Measurements from ENCODE around the gene BABAM2. TPM values are rescaled to one million over a fixed set of nuclear protein-coding genes. Genes with fewer than 3 reads are reported as not detected.

BABAM2 gene
- total RNA-seq, 1 experiment from 2014 or later = 46.1 TPM

DNA sequence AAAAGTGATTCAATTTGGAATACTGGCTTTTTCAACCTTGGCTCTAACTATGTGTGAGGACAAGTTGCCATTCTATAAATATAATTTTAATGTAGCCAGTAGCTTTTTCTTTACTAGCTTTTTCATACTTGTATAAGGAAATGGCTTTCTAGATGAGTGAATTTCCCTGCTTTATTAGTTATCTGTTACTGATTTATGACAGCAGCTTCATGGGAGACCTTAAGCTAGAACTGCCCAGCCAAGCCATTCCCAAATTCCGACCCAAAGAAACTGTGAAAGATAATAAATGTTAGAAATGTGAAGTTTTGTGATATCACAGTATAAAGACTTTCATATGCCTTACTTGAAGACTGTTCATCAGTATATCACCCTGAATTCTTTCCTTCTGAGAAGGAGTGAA is 32.3 kb downstream of the BABAM2 start:
- 0 out of 2 replicates have a peak, but pooled peaks cover 3% of the 10 kb centered on the region for H3F3A ChIP-seq (ENCODE audit: insufficient read depth, low read depth)
- H3K27me3 ChIP-seq (ENCODE audit: insufficient read depth, low read depth) = no peaks in the 10 kb centered on the region
- H3K27ac ChIP-seq = no peak overlapping the region
- no peak overlapping the region for H3K4me3 ChIP-seq
- ChIA-PET CTCF (no interaction called here), POLR2A (ENCODE audit: unreplicated experiment) (no interaction called here)
- H4K20me1 ChIP-seq (ENCODE audit: insufficient read depth) = no peaks in the 10 kb centered on the region
- no peaks in the 10 kb centered on the region for H3K9me2 ChIP-seq (ENCODE audit: insufficient read depth)
- H3K36me3 ChIP-seq (ENCODE audit: low read depth) = no peaks in the 10 kb centered on the region
- no TSS peak for BruUV-seq (replicated peaks)
- H3K4me2 ChIP-seq = no peak overlapping the region
- no peak overlapping the region for H2AFZ ChIP-seq
- no peaks in the 10 kb centered on the region for H3K4me1 ChIP-seq (replicated peaks; ENCODE audit: insufficient read depth)
- intact Hi-C loops (cut with micrococcal nuclease; ENCODE audit: unreplicated experiment) = no loop called here
- DNase-seq = no peak
- TF ChIP-seq EZH2 (IDR thresholded peaks at IDR 0.05; ENCODE audit: low read depth) = no peak
- TF ChIP-seq, protein P1, sequence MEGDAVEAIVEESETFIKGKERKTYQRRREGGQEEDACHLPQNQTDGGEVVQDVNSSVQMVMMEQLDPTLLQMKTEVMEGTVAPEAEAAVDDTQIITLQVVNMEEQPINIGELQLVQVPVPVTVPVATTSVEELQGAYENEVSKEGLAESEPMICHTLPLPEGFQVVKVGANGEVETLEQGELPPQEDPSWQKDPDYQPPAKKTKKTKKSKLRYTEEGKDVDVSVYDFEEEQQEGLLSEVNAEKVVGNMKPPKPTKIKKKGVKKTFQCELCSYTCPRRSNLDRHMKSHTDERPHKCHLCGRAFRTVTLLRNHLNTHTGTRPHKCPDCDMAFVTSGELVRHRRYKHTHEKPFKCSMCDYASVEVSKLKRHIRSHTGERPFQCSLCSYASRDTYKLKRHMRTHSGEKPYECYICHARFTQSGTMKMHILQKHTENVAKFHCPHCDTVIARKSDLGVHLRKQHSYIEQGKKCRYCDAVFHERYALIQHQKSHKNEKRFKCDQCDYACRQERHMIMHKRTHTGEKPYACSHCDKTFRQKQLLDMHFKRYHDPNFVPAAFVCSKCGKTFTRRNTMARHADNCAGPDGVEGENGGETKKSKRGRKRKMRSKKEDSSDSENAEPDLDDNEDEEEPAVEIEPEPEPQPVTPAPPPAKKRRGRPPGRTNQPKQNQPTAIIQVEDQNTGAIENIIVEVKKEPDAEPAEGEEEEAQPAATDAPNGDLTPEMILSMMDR (conservative IDR thresholded peaks at IDR 0.05) = no peak
- H3K9me3 ChIP-seq (ENCODE audit: insufficient read depth, low read depth) = no peaks in the 10 kb centered on the region
- 0 out of 2 replicates have a peak, but pooled peaks cover 12% of the 10 kb centered on the region for H3K79me2 ChIP-seq (ENCODE audit: low read depth)

DNA sequence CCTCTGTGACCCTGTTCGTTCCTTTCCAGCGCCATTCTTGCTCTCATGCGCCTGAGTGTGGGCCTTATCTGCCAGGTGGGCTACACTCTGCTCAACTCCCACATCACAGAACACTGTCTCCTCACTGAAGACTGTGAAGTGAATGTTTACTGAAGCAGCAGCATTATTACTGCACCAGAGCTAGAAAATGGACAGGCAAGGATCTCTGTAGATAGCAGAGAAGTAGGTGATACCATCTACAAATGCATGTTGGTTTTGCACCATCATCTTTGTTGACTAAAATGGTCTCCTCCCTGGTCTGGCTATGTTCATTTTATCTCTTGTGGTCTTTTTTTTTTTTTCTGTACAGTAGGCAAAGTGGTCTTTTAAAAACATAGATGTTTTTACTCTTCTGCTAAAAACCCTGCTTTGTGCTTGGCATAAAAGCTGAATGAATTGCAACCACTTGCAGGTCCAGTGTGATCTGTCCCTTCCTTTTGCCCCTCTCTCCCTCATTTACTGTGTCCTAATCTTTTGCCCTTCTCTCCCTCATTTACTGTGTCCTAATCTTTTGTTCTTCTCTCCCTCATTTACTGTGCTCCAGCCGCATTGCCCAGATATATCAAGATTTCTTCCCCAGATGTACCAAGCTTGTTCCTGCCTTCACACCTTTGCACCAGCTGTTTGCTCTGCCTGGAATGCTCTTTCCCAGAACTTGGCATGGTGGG is 35.4 kb downstream of the BABAM2 start:
- BruUV-seq (replicated peaks) = no TSS peak
- ChIA-PET CTCF (no interaction called here), POLR2A (ENCODE audit: unreplicated experiment) (no interaction called here)
- peaks cover 14% of the 10 kb centered on the region; the same call in 1 of the 2 replicates for H3K36me3 ChIP-seq (ENCODE audit: low read depth)
- no peak overlapping the region for H3K4me2 ChIP-seq
- H4K20me1 ChIP-seq (ENCODE audit: insufficient read depth) = no peaks in the 10 kb centered on the region
- no peaks in the 10 kb centered on the region for H3K4me1 ChIP-seq (replicated peaks; ENCODE audit: insufficient read depth)
- no peaks in the 10 kb centered on the region for H3K9me2 ChIP-seq (ENCODE audit: insufficient read depth)
- H3K27ac ChIP-seq = no peak overlapping the region
- H3F3A ChIP-seq (ENCODE audit: insufficient read depth, low read depth) = no peaks in the 10 kb centered on the region
- H3K9me3 ChIP-seq (ENCODE audit: insufficient read depth, low read depth) = no peaks in the 10 kb centered on the region
- no peak overlapping the region for H3K4me3 ChIP-seq
- DNase-seq = no peak
- H3K27me3 ChIP-seq (ENCODE audit: insufficient read depth, low read depth) = no peaks in the 10 kb centered on the region
- TF ChIP-seq, protein P1 (conservative IDR thresholded peaks at IDR 0.05) = no peak
- no peak for TF ChIP-seq EZH2 (IDR thresholded peaks at IDR 0.05; ENCODE audit: low read depth)
- intact Hi-C loops (cut with micrococcal nuclease; ENCODE audit: unreplicated experiment) = no loop called here
- no peak overlapping the region for H2AFZ ChIP-seq
- 0 out of 2 replicates have a peak, but pooled peaks cover 12% of the 10 kb centered on the region for H3K79me2 ChIP-seq (ENCODE audit: low read depth)

DNA sequence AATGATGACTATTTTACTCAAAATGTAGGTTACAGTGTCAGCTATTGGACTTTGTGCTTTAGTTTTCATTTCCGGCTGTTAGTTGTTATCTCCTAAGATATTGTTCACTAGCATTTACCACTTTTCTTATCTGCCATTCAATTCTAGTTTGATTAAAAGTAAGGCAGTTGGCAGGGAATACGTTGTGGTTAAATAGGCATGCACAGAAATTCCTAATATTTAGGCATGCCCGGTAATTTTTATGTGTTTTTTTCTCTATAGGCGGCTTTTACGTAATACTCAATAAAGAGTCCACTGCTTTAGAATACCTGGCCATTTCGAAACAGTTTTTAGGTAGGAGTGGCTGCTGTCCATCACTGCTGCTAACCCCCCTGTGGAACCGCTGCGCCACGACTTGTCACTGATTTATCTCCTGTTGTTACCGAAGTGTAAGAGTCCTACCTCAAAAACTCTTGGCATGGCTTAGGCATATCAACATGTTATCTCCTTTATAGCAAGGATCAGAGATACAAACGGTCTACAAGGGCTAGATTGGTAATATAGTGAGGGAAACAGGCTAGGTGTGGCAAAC is 39.5 kb downstream of the BABAM2 start:
- no TSS peak for BruUV-seq (replicated peaks)
- TF ChIP-seq EZH2 (IDR thresholded peaks at IDR 0.05; ENCODE audit: low read depth) = no peak
- TF ChIP-seq, protein P1 (conservative IDR thresholded peaks at IDR 0.05) = no peak
- no peak overlapping the region for H3K4me2 ChIP-seq
- CTCF ChIA-PET = no interaction called here
- H3K27me3 ChIP-seq (ENCODE audit: insufficient read depth, low read depth) = no peaks in the 10 kb centered on the region
- peaks cover 14% of the 10 kb centered on the region; the same call in 1 of the 2 replicates for H3K36me3 ChIP-seq (ENCODE audit: low read depth)
- no peak overlapping the region for H3K4me3 ChIP-seq
- H3K79me2 ChIP-seq (ENCODE audit: low read depth) = 0 out of 2 replicates have a peak, but pooled peaks cover 2% of the 10 kb centered on the region
- POLR2A ChIA-PET (ENCODE audit: unreplicated experiment) = no interaction called here
- no peaks in the 10 kb centered on the region for H4K20me1 ChIP-seq (ENCODE audit: insufficient read depth)
- DNase-seq = no peak
- intact Hi-C loops (cut with micrococcal nuclease; ENCODE audit: unreplicated experiment) = no loop called here
- peaks cover 8% of the 10 kb centered on the region for H3F3A ChIP-seq (ENCODE audit: insufficient read depth, low read depth)
- H3K4me1 ChIP-seq (replicated peaks; ENCODE audit: insufficient read depth) = peaks cover 20% of the 10 kb centered on the region
- no peaks in the 10 kb centered on the region for H3K9me2 ChIP-seq (ENCODE audit: insufficient read depth)
- no peaks in the 10 kb centered on the region for H3K9me3 ChIP-seq (ENCODE audit: insufficient read depth, low read depth)
- no peak overlapping the region for H2AFZ ChIP-seq
- H3K27ac ChIP-seq = 0 out of 2 replicates have a peak overlapping the region, but pooled peaks have one; percentile 1
